KMS-11 (cell line): ENCODE results near the gene TNNT1.
"Not testable (repeated sequence)": the region's sequence is repeated elsewhere in the genome, so short reads cannot be mapped to it uniquely, and the experiment has no call there.

Experiments
- H2AFZ ChIP-seq: fragments of 200-600 bp; sonication (generic); 2 replicates; pipeline ENCODE4 v1.6.1; 2016; ENCODE audit warnings: antibody characterized with exemption, mixed run types, low read depth
- H3K27ac ChIP-seq: fragments of 200-600 bp; sonication (generic); 2 replicates; pipeline ENCODE4 v1.6.1; 2016; ENCODE audit warnings: mild to moderate bottlenecking, mixed run types
- H3K27me3 ChIP-seq: fragments of 200-600 bp; sonication (generic); 2 replicates; pipeline ENCODE4 v1.6.1; 2017; ENCODE audit warnings: mild to moderate bottlenecking, low read depth, mixed run types, moderate library complexity; ENCODE audit not compliant: insufficient read depth
- H3K36me3 ChIP-seq: fragments of 200-600 bp; sonication (generic); 2 replicates; pipeline ENCODE4 v1.6.1; 2017; ENCODE audit warnings: mild to moderate bottlenecking, mixed run types; ENCODE audit not compliant: insufficient read depth
- H3K4me1 ChIP-seq: fragments of 200-600 bp; sonication (generic); 2 replicates; pipeline ENCODE4 v1.6.1; 2016; ENCODE audit warnings: mild to moderate bottlenecking, low read depth, mixed run types; ENCODE audit not compliant: poor library complexity, severe bottlenecking
- H3K4me2 ChIP-seq: fragments of 200-600 bp; sonication (generic); 2 replicates; pipeline ENCODE4 v1.7.0; 2016; ENCODE audit warnings: mild to moderate bottlenecking, mixed run types
- H3K4me3 ChIP-seq: fragments of 200-600 bp; sonication (generic); IDR thresholded peaks from 2 replicates; pipeline ENCODE4 v1.6.1; 2017; ENCODE audit warnings: low read depth, low read length, mixed read lengths; ENCODE audit not compliant: insufficient read depth
- H3K79me2 ChIP-seq: fragments of 200-600 bp; sonication (generic); 2 replicates; pipeline ENCODE4 v1.6.1; 2016; ENCODE audit warnings: low read depth, mixed run types; ENCODE audit not compliant: insufficient read depth
- H3K9ac ChIP-seq: fragments of 200-600 bp; sonication (generic); 2 replicates; pipeline ENCODE4 v1.6.1; 2016; ENCODE audit warnings: mild to moderate bottlenecking, mixed run types
- H4K20me1 ChIP-seq: fragments of 200-600 bp; sonication (generic); 2 replicates; pipeline ENCODE4 v1.6.1; 2016; ENCODE audit warnings: mild to moderate bottlenecking, mixed run types; ENCODE audit not compliant: insufficient read depth
- CTCF ChIP-seq: fragments of 200-600 bp; sonication (generic); conservative IDR thresholded peaks from 2 replicates; pipeline ENCODE4 v1.6.1; 2017; ENCODE audit warnings: low read depth, mild to moderate bottlenecking, antibody characterized with exemption, low read length, moderate library complexity, mixed read lengths

Gene TNNT1

GRCh38 chr19:55172741-55173140 is 23.7 kb upstream of the TNNT1 start:
- no peaks in the 10 kb centered on the region for H4K20me1 ChIP-seq
- TF ChIP-seq CTCF: no peak
- H3K79me2 ChIP-seq: no peaks in the 10 kb centered on the region
- H3K4me2 ChIP-seq: no peak overlapping the region
- no peak overlapping the region for H2AFZ ChIP-seq
- no peak overlapping the region for H3K27ac ChIP-seq
- H3K4me1 ChIP-seq: no peaks in the 10 kb centered on the region
- no peak overlapping the region for H3K9ac ChIP-seq
- H3K4me3 ChIP-seq: no peak overlapping the region
- no peaks in the 10 kb centered on the region for H3K36me3 ChIP-seq
- H3K27me3 ChIP-seq: peaks cover 69% of the 10 kb centered on the region

DNA sequence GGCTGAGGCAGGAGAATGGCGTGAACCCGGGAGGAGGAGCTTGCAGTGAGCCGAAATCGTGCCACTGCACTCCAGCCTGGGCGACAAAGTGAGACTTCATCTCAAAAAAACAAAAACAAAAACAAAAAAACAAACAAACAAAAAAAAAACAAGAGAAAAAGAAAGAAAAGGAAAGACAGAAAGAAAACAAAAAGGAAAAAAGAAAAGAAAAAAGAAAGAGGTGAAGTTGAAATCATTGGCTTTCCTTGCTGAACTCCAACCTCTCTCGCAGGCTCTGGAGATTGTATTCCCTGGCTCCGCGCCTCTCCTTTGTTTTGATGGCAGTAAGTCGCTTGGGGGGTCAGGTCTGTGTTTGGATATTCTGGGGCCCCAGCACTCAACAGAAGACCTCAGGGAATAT is 23.3 kb upstream of the TNNT1 start:
- H3K36me3 ChIP-seq, H3K4me1 ChIP-seq, H3K27ac ChIP-seq, H4K20me1 ChIP-seq, H3K4me2 ChIP-seq, H3K79me2 ChIP-seq, H2AFZ ChIP-seq, H3K4me3 ChIP-seq, H3K9ac ChIP-seq: not testable (repeated sequence)
- peaks cover 70% of the 10 kb centered on the region for H3K27me3 ChIP-seq

DNA sequence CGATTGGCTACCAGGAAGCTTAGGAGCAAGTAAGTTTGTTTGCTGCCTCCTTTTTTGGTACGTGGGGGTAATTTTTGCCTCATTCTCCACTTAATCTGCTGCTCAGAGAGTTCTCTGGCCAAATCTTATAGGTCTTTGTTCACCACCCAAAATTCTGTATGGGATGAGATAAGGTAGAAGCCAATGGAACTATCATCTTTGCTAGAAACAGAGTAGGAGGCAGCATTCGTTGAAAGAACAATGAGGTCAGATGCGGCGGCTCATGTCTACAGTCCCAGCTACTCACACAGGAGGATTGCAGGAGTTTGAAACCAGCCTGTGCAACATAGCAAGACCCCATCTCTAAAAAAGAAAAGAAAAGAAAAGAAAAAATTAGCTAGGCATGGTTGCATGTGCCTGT is 22.4 kb upstream of the TNNT1 start:
- Histone ChIP-seq H3K79me2 (no peaks in the 10 kb centered on the region), H3K27me3 (peaks cover 72% of the 10 kb centered on the region), H3K27ac (no peak overlapping the region), H3K36me3 (no peaks in the 10 kb centered on the region), H4K20me1 (no peaks in the 10 kb centered on the region), H3K4me2 (no peak overlapping the region), H3K4me3 (no peak overlapping the region), H3K4me1 (no peaks in the 10 kb centered on the region), H2AFZ (no peak overlapping the region), H3K9ac (no peak overlapping the region)
- no peak for TF ChIP-seq CTCF

- TF ChIP-seq CTCF: no peak
- no peak overlapping the region for H3K9ac ChIP-seq
- no peak overlapping the region for H3K4me3 ChIP-seq
- H2AFZ ChIP-seq: no peak overlapping the region
- H3K27ac ChIP-seq: no peak overlapping the region
- H3K36me3 ChIP-seq: no peaks in the 10 kb centered on the region
- no peaks in the 10 kb centered on the region for H3K79me2 ChIP-seq
- no peaks in the 10 kb centered on the region for H4K20me1 ChIP-seq
- no peak overlapping the region for H3K4me2 ChIP-seq
- H3K4me1 ChIP-seq: no peaks in the 10 kb centered on the region
- peaks cover 87% of the 10 kb centered on the region for H3K27me3 ChIP-seq
Measured at GRCh38 chr19:55169136-55169535, 20.1 kb upstream of the TNNT1 start.

DNA sequence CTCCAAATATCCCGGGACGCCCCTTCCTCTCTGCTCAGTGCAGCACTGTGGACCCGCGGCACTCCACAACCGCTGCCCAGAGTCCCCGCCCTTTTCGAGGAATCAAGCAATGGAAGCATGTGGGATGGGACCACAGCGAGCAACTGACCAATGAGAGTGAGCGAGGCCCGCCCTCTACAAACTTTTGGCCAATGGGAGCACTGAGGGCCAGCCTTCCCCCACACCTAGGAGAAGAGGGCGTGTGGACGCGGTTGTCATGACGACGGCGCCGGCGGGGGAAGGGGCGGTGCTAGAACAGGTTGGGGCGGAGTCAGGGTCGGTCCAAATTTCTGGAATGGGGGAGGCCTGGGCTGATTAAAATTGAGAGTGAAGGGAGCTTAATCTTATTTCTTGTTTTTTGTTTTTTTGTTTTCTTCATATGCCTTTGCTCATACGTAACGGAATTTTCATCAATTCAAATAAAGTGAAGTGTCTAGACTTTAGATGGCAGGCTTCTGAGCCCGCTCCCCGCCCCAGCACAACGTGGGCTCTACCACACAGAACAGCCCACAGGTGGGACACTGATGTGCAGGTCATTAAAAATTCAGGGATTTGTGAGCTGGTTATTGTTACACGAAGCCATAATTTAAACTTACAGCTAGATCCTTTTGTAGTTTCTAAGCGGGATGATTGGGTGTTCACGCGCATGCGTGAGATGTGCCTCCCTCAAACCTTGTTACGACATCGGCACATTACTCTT is 17.7 kb upstream of the TNNT1 start, which contains the start of gene DNAAF3:
TSS of gene DNAAF3 (minus strand) at position 84 of the 739 bp plus-strand sequence. CDS start 200 bp downstream, outside the sequence.
- Histone ChIP-seq H3K4me1 (no peaks in the 10 kb centered on the region), H3K9ac (no peak within 1 kb of the TSS), H3K4me2 (no peak within 1 kb of the TSS), H3K27ac (no peak within 1 kb of the TSS), H3K4me3 (no peak within 1 kb of the TSS), H3K27me3 (peaks cover 86% of the 10 kb centered on the region), H3K79me2 (no peaks in the 10 kb centered on the region), H4K20me1 (no peaks in the 10 kb centered on the region), H3K36me3 (no peaks in the 10 kb centered on the region), H2AFZ (no peak within 1 kb of the TSS; the same call in 1 of the 2 replicates)
- TF ChIP-seq CTCF: no peak
